GM21526 (cell line): ENCODE data around the gene ARL4A.

Source experiments
- ATAC-seq: cut with Tn5 transposase; IDR thresholded peaks from one replicate; pipeline ENCODE4 v1.9.1; 2021; ENCODE audit warnings: moderate library complexity; ENCODE audit not compliant: unreplicated experiment, low FRiP score

ARL4A gene

DNA sequence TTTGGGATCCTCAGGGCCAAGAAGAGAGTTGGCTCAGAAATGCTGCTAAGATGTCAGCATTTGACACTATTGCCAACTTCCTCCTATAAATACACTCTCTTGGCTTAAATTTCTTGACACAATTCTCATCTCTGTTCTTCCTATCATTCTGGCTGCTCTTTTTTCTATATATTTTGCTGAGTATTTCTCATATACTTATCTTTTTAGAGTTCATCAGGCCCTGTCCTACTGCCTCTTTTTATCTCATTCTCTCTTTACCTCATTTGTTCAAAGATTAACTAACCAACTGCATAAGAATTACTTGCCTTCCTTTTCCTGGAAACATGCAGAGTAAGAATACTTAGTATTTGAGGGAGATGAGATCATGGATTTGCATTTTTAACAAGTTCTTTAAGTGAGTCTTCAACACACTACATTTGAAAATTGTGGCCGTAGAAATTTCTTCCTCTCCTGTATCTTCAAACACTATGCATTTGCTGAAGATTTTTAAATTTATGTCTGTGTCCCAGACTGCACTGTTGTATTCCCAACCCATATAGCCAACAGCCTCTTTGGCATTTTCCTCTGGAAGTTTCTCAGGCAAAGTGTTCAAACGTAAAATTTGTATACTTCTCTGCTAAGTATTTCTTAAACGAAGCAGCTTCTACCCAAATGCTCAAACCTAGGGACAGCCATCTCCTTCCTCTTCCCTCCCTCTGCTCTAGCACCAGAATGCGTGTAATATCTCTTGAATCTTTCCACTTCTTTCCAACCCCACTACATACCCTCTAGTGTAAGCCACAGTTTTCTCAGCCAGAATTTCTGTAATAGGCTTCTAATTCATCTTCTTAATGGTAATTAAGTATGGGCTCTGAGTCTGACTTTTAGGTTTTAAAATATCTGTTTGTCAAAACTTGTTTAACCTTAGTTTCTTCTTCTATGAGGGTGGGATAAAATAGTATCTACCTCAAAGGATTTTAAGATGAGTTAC lies 35.5 kb downstream of the ARL4A start:
- ATAC-seq = no peak

DNA sequence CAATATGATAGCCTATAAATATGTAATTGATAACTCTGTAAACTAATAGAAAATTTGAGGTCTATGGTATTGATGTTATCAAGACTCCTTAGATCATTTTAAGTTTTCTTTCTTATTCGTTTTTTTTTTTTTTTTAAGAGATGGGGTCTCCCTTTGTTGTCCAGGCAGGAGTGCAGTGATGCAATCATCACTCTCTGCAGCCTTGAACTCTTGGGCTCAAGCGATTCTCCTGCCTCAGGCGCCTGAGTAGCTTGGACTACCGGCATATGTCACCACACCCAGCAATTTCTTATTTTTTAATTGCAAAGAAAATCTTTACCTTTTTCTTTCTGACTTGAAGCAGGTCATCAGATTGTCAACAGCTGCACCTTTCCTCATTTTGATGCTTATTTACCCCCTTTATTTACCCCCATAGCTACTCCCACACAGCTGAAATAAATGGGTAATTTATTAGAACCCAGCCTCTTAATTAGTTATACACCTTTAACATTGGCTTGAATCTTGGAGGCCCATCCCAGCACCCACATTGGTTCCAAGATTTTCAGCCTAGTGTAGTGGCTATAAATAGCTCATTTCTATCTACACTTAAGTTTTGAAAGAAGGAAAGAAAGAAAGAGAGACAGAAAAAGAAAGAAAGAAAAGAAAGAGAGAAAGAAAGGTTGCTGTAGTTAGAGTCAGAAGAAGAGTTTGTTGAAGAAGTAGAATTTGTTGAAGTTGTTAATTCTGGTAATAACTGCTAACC lies 38.3 kb downstream of the ARL4A start:
- no peak for ATAC-seq

DNA sequence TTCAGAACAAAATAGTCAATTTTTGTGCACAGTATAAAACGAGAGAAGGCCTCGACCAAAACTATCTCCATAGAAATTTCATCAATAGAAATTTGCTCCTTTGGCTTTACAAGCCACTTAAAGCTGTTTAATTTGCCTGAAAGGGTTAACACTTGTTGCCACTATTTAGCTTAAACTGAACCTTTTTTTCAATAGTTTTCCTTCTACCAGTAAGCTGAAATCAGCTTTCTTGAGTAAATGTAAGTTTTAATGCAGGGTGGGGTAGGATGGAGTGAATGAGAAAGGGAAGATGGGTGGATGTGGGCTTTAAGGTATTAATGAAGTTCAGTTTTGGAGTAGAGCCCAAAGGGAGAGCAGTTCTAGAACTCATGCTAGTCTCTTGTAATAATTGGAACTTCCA lies 39.5 kb downstream of the ARL4A start:
- no peak for ATAC-seq

DNA sequence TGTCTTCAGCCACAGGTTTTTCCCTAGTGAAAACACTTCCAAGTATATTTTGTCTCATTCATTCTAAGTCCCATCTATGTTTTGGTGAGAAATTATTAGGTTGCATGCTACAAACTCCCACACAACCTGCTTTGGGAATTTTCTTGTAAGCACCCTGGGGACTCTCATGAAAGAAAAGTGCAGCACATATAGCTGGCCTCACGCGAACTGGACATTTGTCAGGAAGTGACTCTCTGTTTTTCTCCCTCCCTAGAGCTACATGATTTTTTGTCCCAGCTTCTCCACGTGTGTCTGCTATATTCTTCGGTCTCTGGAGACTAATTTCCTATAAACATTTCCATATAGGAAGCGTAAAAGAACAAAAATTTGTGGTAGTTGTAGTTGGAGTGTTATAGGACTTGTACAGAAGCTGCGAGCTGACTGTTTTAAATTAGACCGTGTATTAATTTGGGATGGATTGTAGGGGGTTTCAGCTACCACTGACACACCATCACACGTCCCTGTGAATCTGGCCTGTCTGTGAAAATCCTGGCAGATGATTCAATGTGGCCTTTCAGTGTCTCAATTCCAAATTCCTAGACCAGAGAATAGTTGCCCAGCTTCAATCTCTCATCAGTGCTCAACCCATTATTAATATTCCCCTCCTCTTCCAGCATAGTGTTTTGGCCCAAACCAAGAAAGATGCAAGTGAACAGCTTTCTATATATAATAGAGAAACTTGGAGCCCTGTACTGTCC lies 40.2 kb downstream of the ARL4A start:
- no peak for ATAC-seq

- ATAC-seq = no peak
Observed at GRCh38 chr7:12728192-12728538, 40.7 kb downstream of the ARL4A start.

DNA sequence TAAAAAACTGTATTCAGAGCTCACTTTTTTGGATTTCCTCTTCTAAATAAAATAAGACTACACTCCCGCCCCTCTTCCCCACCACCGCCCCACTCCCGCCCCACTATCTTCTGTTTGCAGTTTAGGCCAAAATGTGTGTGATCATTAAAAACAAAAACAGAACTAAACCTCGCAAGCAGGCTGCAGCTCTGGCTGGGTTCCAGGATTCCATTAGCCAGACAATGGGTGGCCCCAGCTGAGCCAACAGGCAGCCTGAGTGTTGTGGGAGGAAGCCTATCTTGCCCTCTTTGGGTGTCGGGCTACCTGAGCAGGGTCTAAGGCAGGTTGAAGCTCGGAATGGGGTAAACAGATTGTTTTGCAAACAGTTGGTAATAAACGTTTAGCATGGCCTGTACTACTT lies 41.7 kb downstream of the ARL4A start:
- ATAC-seq = no peak

GRCh38 chr7:12730523-12730922 lies 43.1 kb downstream of the ARL4A start:
- ATAC-seq = no peak

GRCh38 chr7:12731214-12731656 lies 43.8 kb downstream of the ARL4A start:
- no peak for ATAC-seq

- ATAC-seq = no peak
Observed at GRCh38 chr7:12731775-12732174, 44.3 kb downstream of the ARL4A start.

DNA sequence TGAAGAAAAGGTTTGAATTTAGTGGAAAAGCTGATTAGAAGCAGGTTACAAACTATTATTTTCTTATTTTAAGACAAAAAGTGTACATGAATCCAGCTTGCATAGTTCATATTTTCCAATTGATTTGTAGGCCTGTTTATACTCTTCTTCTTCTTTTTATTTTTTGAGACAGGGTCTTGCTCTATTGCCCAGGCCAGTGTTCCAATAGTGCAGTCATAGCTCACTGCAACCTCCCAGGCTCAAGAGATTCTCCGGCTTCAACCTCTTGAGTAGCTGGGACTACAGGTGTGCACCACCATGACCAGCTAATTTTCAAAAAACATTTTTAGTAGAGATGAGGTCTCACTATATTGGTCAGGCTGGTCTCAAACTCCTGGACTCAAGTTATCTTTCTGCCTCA lies 45.0 kb downstream of the ARL4A start:
- no peak for ATAC-seq

GRCh38 chr7:12735923-12736322 lies 48.5 kb downstream of the ARL4A start:
- no peak for ATAC-seq

- ATAC-seq = no peak
Observed at GRCh38 chr7:12737373-12737772, 49.9 kb downstream of the ARL4A start.

- ATAC-seq = no peak
Observed at GRCh38 chr7:12737836-12738235, 50.4 kb downstream of the ARL4A start.

DNA sequence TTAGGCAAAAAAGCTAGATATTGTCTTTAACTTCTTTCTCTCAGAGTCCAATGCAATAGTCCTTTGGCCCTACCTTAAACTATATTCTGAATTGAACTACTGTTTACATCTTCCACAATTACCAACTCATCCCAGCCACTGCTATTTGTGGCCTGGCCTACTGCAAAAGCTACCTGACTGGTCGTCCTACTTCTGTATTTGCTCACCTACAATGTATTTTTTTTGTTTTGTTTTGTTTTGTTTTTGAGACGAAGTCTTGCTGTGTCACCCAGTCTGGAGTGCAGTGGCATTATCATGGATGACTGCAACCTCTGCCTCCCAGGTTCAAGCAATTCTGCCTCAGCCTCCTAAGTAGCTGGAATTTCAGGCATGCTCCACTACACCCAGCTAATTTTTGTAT lies 51.2 kb downstream of the ARL4A start:
- ATAC-seq = no peak
